Measurements from ENCODE around the gene SCYL1.
"Not testable (repeated sequence)": the region's sequence is repeated elsewhere in the genome, so short reads cannot be mapped to it uniquely, and the experiment has no call there.

The SCYL1 gene

DNA sequence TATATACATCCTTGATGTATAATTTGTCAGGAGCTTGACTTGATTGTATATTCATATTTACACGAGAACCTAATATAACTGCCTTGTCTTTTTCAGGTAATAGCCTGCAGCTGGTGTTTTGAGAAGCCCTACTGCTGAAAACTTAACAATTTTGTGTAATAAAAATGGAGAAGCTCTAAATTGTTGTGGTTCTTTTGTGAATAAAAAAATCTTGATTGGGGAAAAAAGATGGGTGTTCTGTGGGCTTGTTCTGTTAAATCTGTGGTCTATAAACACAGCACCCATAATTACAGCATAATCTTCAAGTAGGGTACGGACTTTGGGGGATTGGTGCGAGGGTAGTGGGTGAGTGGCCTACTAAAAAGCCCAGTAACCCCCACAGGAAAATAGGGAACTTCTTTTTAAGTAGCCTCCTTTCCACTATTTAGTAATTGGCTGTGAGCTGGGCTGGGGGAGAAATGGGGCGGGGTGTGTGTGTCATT, 18.6 kb upstream of the SCYL1 start:
- no peak for DNase-seq

GRCh38 chr11:65506772-65507505, 17.9 kb upstream of the SCYL1 start:
- peak in 1 of 2 experiments; percentile 72 for DNase-seq

GRCh38 chr11:65512311-65512710, 12.6 kb upstream of the SCYL1 start:
- not testable (repeated sequence) for DNase-seq

DNA sequence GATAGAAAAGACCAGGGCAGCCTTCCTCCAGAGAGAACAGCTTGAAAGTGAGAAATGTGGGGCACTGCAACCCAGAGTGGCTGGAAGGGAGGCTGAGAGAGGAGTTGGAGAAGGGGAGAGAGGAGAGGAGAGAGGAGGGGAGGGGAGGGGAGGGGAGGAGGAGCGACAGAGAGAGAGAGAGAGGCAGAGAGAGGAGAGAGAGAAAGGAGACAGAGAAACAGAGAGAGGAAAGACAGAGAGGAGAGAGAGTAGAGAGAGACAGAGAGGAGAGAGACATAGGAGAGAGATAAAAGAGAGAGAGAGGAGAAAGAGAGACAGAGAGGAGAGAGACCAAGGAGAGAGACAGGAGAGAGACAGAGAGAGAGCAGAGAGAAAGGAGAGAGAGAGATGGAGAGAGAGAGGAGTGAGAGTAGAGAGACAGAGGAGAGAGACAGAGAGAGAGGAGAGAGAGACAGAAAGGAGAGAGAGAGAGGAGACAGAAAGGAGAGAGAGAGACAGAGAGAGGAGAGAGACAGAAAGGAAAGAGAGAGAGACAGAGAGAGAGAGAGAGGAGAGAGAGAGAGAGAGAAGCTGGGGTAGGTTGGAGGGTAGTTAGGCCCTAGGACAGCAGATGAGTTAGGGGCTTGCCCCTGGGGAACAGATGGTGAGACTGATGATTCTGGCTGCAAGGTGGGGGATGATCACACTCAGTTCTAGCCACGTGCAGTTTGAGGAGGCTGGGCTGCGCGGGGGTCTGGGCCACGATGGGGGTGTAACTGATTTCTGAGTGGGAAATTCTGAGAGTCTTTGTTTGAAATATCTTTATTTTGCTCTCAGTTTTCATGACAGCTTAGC, 8.5 kb upstream of the SCYL1 start:
- no peak for DNase-seq

DNA sequence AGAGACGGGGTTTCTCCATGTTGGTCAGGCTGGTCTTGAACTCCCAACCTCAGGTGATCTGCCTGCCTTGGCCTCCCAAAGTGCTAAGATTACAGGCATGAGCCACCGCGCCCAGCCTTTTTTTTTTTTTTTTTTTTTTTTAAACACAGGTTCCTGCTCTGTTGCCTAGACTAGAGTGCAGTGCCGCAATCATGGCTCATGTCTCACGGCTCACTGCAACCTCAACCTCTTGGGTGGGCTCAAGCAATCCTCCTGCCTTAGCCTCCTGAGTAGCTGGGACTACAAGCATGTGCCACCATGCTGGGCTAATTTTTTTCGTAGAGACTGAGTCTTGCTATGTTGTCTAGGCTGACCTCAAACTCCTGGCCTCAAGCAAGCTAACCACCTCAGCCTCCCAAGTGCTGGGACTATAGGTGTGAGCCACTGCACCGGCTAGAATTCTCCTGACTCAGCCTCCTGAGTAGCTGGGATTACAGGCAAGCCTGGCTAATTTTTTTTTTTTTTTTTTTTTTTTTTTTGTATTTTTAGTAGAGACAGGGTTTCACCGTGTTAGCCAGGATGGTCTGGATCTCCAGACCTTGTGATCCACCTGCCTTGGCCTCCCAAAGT, 5.8 kb upstream of the SCYL1 start:
- not testable (repeated sequence) for DNase-seq

DNA sequence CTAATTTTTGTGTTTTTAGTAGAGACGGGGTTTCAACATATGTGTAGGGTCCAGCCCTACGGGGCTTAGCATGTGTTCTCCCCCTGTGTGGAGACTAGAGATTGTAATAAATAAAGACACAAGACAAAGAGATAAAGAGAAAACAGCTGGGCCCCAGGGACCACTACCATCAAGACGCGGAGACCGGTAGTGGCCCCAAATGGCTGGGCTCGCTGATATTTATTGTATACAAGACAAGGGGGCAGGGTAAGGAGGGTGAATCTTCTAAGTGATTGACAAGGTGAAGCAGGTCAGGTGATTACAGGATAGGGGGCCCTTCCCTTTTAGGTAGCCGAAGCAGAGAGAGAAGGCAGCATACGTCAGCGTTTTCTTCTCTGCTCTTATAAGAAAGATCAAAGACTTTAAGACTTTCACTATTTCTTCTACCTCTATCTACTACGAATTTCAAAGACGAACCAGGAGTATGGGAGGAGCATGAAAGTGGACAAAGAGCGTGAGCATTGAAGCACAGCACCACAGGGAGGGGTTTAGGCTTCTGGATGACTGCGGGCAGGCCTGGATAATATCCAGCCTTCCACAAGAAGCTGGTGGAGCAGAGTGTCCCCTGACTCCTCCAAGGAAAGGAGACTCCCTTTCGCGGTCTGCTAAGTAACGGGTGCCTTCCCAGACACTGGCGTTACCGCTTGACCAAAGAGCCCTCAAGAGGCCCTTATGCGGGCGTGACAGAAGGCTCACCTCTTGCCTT, 2.9 kb upstream of the SCYL1 start:
- not testable (repeated sequence) for DNase-seq

DNA sequence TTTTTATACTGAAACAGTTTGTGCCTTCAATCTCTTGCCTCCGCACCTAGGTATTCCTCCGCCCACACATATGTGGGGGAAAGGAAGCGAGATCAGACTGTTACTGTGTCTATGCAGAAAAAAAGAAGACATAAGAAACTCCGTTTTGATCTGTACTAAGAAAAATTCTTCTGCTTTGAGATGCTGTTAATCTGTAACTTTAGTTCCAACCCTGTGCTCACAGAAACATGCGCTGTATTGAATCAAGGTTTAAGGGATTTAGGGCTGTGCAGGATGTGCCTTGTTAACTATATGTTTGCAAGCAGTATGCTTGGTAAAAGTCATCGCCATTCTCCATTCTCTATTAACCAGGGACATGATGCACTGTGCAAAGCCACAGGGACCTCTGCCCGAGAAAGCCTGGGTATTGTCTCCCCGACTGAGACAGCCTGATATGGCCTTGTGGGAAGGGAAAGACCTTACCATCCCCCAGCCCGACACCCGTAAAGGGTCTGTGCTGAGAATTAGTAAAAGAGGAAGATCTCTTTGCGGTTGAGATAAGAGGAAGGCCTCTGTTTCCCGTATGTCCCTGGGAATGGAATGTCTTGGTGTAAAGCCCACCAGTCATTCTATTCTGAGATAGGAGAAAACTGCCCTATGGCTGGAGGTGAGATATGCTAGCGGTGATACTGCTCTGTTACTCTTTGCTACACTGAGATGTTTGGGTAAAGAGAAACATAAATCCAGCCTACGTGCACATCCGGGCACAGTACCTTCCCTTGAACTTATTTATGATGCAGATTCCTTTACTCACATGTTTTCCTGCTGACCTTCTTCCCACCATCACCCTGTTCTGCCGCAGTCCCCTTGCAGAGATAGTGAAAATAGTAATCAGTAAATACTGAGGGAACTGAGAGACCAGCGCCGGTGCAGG, 1.9 kb upstream of the SCYL1 start:
- not testable (repeated sequence) for DNase-seq

GRCh38 chr11:65523631-65523968, 1.3 kb upstream of the SCYL1 start:
- not testable (repeated sequence) for DNase-seq

DNA sequence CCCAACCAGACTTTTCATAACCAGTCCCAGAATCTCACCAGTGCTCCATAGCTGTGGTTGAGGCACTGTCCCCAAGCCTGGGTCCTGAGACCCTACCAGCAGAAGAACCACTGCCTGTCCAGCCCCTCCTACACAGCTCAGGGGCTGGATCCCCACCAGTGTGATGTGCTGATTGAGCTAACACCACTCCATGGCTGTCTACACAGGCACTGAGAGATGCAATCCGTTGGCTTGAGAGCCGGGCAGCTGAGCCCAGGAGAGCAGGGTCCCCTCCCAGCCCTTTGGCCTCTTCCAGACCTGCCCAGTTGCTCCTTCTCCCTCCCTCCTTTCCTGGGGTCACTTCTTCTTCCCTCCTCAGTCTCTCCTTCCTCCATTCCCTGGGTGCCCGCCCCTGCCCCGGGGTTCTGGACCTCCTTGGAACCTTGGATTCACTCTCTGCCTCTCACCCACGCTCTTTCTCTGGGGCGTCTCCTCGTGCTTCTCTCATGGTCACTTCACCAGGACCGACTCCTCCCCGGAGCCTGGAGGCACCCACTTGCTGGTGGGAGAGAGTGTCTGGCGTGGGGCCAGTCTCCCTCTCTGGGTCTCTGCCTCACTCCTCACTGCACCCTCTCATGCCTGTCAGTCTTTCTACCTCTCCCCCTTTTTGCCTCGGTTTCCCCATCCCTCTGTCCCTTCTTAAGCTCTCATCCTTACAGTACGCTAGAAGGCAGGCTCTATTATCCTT, 706 bp upstream of the SCYL1 start:
- no peak for DNase-seq

GRCh38 chr11:65525546-65526480, 930 bp downstream of the SCYL1 start:
- DNase-seq = no peak

DNA sequence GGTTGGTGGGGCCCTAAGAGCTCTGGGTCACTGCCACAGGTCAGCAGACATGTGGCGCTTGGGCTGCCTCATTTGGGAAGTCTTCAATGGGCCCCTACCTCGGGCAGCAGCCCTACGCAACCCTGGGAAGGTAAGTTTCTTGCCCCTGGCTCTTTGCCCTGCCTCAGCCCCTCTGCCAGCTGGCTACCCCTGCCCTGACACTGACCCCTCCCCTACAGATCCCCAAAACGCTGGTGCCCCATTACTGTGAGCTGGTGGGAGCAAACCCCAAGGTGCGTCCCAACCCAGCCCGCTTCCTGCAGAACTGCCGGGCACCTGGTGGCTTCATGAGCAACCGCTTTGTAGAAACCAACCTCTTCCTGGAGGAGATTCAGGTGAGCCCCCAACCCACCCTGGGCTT, 1.9 kb downstream of the SCYL1 start:
- no peak for DNase-seq

DNA sequence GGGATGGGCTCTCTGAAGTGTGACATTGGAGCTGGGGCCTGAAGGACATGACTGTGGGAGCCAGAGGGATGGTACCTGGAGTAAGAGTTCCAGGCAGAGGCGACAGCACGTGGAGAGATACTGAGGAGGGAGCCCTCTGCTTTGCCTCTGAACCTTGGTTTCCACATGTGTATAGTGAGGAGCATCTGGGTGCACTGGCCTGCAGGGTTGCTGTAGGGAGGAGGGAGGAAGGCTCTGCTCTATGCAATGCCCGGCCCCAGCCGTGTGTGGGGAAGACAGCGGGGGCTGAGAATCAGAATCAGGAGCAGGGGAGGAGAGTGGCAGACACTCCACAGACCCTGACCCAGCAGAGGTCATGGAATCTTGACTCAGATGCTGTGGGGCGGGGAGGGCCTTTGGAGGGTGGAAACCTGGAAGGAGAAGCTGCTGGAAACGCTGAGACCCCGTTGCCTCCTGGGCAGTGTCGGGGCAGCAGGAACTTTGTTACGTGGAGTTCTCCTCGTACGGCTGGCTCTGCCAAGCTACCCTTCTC, 4.0 kb downstream of the SCYL1 start:
- no peak for DNase-seq

- DNase-seq = no peak
Measured at GRCh38 chr11:65529475-65530156, 4.7 kb downstream of the SCYL1 start.

GRCh38 chr11:65530157-65530496, 5.2 kb downstream of the SCYL1 start:
- DNase-seq = no peak

DNA sequence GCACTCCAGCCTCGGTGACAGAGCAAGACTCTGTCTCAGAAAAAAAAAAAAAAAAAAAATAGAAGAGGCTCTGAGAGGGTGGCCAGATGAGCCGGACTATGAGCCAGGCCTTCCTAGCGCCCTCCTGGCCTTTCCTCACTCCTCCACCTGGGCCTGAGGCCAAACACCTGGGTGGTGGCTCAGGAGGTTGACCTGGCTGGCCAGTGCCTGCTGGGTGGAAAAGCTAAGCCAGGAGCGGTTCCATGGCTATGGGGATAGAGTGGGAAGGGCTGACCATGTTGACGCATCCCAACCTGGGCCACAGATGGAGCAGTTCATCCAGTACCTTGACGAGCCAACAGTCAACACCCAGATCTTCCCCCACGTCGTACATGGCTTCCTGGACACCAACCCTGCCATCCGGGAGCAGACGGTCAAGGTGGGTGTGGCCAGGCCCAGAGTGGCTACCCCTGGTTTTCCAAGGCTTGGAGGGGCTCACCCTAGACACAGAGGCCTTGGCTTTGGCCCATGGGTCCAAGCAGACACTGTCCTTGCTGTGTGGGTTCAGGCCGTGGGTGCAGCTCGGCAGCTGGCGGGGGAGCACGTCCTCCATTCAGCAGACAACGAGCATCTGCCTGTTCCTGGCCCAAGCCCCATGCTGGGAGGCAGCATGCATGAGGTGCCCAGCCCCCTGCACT, 7.6 kb downstream of the SCYL1 start:
- no peak for DNase-seq

DNA sequence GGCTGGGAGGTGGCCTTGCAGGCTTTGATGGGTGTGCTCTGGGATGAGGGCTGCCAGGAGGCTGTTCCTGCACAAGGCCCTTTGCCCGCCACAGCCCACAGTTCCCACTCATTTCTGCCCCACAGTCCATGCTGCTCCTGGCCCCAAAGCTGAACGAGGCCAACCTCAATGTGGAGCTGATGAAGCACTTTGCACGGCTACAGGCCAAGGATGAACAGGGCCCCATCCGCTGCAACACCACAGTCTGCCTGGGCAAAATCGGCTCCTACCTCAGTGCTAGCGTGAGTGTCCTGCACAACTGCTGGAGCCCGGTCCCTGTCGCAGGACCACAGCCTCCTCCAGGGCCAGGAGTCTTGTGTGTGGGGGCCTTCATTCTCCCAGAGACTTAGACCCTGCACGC, 10.2 kb downstream of the SCYL1 start:
- no peak for DNase-seq

- no peak for DNase-seq
Measured at GRCh38 chr11:65536412-65537295, 11.8 kb downstream of the SCYL1 start.

- no peak for DNase-seq
Measured at GRCh38 chr11:65537296-65537597, 12.4 kb downstream of the SCYL1 start.
